ENCODE results near the gene IFT81. TPM values are rescaled to one million over a fixed set of nuclear protein-coding genes. Genes with fewer than 3 reads are reported as not detected.

Gene IFT81
- total RNA-seq, 4 donors from 2014 or later = 6.9 to 40.6 (median 20.7) TPM

DNA sequence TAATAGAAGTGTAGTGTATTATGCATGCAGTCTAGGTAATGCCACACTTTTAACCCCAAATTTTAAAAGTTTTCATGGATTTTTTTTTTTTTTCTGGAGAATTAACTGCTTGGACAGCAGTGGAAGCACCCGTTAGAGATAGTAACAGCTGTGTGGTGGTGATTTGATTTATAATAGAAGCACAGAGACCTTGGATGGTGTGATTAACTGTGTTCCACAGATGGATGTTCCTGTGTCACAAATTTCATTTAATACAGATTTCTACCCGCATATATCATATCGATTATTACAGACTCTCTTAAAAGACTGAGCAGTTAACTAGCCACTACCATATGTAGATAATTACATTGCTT lies 47.0 kb downstream of the IFT81 start:
- intact Hi-C loops (cut with DNase I; ENCODE audit: low total_unique reads) = no loop called here
- no peaks in the 10 kb centered on the region for H3K36me3 ChIP-seq
- no peaks in the 10 kb centered on the region for H3K27me3 ChIP-seq
- no peak overlapping the region for H3K27ac ChIP-seq
- no peak overlapping the region for H3K4me3 ChIP-seq
- no peak for DNase-seq
- no peaks in the 10 kb centered on the region for H3K4me1 ChIP-seq
- no peaks in the 10 kb centered on the region for H3K9me3 ChIP-seq
- TF ChIP-seq POLR2A (IDR thresholded peaks at IDR 0.05) = no peak
- TF ChIP-seq, protein P1, sequence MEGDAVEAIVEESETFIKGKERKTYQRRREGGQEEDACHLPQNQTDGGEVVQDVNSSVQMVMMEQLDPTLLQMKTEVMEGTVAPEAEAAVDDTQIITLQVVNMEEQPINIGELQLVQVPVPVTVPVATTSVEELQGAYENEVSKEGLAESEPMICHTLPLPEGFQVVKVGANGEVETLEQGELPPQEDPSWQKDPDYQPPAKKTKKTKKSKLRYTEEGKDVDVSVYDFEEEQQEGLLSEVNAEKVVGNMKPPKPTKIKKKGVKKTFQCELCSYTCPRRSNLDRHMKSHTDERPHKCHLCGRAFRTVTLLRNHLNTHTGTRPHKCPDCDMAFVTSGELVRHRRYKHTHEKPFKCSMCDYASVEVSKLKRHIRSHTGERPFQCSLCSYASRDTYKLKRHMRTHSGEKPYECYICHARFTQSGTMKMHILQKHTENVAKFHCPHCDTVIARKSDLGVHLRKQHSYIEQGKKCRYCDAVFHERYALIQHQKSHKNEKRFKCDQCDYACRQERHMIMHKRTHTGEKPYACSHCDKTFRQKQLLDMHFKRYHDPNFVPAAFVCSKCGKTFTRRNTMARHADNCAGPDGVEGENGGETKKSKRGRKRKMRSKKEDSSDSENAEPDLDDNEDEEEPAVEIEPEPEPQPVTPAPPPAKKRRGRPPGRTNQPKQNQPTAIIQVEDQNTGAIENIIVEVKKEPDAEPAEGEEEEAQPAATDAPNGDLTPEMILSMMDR (IDR thresholded peaks at IDR 0.05) = no peak

DNA sequence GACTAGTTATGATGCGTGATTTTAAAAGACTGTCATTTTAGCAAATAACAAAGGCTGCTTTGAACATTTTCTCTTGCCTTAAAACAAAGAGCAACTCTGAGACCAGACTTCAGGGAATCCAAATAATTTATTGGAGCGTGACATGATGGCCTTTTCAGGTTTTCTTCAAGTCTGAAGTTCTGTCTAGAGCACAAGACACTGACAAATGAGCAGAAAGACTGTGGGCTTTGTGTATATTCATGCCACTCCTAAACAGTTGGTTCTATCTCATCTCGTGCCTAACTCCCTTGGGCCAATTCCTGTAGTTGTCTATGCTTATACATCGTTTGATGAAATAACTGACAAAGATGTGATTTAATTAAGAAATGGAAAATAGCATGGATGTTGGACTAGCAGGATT lies 47.5 kb downstream of the IFT81 start:
- Histone ChIP-seq H3K4me1 (no peaks in the 10 kb centered on the region), H3K36me3 (no peaks in the 10 kb centered on the region), H3K27me3 (no peaks in the 10 kb centered on the region), H3K9me3 (no peaks in the 10 kb centered on the region), H3K27ac (no peak overlapping the region), H3K4me3 (no peak overlapping the region)
- no peak for DNase-seq
- TF ChIP-seq, protein P1 (IDR thresholded peaks at IDR 0.05) = no peak
- no peak for TF ChIP-seq POLR2A (IDR thresholded peaks at IDR 0.05)
- intact Hi-C loops (cut with DNase I; ENCODE audit: low total_unique reads) = no loop called here

DNA sequence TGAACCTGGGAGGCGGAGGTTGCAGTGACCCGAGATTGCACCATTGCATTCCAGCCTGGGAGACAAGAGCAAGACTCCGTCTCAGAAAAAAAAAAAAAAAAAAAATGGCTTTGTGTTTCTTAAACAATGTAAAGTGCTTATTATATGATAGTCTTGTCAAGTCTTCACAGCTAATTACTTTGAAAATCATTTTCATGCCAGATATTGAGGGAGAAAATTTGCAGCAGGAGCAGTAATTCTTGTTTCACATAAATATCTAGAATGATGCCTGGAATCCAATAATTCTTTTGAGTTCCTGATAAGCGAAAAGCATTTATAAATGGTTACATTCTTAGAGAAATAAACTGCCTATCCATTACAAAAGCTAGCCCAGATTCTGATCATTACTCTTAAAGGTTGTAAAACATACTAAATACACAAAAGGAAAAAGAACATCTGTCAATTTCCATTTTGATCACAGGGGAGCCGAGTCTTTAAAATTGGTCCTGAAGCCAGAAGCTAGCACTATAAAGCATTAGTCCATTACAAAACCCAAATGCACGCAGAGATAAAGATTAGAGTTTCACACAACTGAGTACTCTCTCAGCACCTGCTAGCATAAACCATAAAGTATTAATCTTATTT lies 50.3 kb downstream of the IFT81 start:
- Histone ChIP-seq H3K36me3 (no peaks in the 10 kb centered on the region), H3K4me3 (no peak overlapping the region), H3K4me1 (no peaks in the 10 kb centered on the region), H3K27me3 (no peaks in the 10 kb centered on the region), H3K9me3 (no peaks in the 10 kb centered on the region), H3K27ac (no peak overlapping the region)
- TF ChIP-seq, protein P1 (IDR thresholded peaks at IDR 0.05) = no peak
- TF ChIP-seq POLR2A (IDR thresholded peaks at IDR 0.05) = no peak
- DNase-seq = no peak
- intact Hi-C loops (cut with DNase I; ENCODE audit: low total_unique reads) = no loop called here

DNA sequence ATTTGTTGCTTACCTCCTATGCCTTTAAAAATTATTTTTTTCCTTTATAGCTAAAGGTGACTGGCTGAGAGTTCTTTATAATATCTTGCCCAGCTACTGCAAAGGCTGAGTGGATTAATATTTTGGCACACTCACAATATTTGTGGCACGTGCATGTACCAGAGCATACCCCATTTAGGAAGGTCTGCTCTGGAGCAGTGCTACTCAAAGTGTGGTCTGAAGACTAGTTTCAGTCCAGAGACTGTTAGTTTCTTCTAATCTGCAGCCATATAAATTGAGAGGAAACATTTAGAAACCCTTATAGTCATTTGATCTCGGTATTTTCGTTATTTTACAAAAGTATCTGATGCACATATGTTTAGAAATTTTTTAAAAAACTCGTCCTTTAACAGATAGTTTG lies 51.0 kb downstream of the IFT81 start:
- Histone ChIP-seq H3K27me3 (no peaks in the 10 kb centered on the region), H3K4me3 (no peak overlapping the region), H3K27ac (no peak overlapping the region), H3K9me3 (no peaks in the 10 kb centered on the region), H3K36me3 (no peaks in the 10 kb centered on the region), H3K4me1 (no peaks in the 10 kb centered on the region)
- DNase-seq = no peak
- intact Hi-C loops (cut with DNase I; ENCODE audit: low total_unique reads) = no loop called here
- TF ChIP-seq, protein P1 (IDR thresholded peaks at IDR 0.05) = no peak
- TF ChIP-seq POLR2A (IDR thresholded peaks at IDR 0.05) = no peak

DNA sequence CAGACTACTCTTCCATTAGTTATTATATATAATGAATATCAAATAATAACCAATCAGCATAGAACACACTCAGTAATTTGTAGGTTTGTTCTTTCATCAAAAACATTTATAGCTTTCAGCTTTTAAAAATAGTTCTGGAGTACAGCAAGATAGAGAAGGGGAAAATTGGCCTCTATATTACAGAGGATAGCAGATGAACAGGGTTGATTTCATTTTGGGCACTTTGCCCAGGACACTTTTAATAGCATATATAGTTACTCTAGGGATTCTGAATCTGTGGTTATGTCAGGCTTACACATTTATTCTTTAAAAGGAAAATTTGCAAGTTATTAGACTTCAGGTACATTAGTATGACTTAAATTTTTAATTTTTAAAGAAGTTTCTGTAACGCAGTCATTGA lies 52.6 kb downstream of the IFT81 start:
- Histone ChIP-seq H3K27ac (no peak overlapping the region), H3K27me3 (no peaks in the 10 kb centered on the region), H3K36me3 (no peaks in the 10 kb centered on the region), H3K4me3 (no peak overlapping the region), H3K4me1 (no peaks in the 10 kb centered on the region), H3K9me3 (no peaks in the 10 kb centered on the region)
- no peak for TF ChIP-seq POLR2A (IDR thresholded peaks at IDR 0.05)
- TF ChIP-seq, protein P1 (IDR thresholded peaks at IDR 0.05) = no peak
- intact Hi-C loops (cut with DNase I; ENCODE audit: low total_unique reads) = no loop called here
- DNase-seq = no peak

Measured in uterus (tissue), 4 donors.